Measurements from ENCODE around the gene SACM1L.
"Not testable (repeated sequence)": the region's sequence is repeated elsewhere in the genome, so short reads cannot be mapped to it uniquely, and the experiment has no call there.

SACM1L gene

DNA sequence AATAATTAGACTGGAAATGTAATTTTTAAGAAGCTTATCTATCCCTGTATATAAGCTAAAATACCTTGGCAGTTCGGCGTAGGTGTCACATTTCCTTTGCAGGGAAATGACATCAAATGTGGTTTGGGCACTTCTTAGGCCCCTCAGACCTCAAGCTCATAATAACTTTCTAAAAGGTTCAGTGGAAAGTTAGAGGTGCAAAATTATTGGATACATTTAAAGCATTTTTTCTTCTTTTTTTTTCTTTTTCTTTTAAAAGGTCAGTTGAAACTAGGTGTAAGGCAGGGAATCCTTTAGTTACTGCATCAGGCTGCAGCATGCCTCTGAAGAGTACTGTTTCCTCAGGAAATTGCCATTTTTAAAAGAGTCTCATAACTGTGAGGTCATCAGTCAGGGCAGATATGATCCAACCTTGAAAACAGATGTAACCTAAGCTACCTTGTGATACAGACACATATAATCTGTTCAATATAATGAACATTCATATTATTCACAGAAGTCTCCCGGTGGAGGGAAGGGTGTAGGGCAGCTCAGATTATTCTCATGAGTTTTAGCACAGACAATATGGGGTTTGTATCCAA, 4.8 kb downstream of the SACM1L start:
- no peak for DNase-seq (ENCODE audit: low spot score)

- not testable (repeated sequence) for DNase-seq (ENCODE audit: low spot score)
Measured at GRCh38 chr3:45695166-45695565, 6.0 kb downstream of the SACM1L start.

GRCh38 chr3:45700570-45701073, 11.4 kb downstream of the SACM1L start:
- DNase-seq (ENCODE audit: low spot score): no peak

GRCh38 chr3:45701172-45701867, 12.1 kb downstream of the SACM1L start:
- DNase-seq (ENCODE audit: low spot score): no peak

GRCh38 chr3:45704301-45704943, 15.2 kb downstream of the SACM1L start:
- DNase-seq (ENCODE audit: low spot score): no peak

- DNase-seq (ENCODE audit: low spot score): no peak
Measured at GRCh38 chr3:45705839-45706808, 16.9 kb downstream of the SACM1L start.

DNA sequence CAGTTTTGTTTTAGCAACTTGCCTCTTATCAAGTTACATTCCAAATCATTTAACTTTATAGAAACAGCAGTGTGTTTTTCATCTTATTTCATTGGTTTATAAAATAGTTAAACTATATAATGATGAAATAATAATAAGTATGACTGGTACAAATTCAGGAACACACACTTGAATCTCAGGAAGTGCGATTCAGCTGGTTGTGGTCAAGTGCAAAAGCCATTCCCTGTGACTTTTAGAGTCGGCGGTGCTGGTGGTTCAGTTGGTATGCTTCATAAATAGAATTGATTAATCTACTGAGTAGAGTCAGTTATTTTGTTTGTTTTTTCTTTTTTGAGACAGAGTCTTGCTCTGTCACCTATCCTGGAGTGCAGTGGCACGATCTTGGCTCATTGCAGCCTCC, 22.7 kb downstream of the SACM1L start:
- no peak for DNase-seq (ENCODE audit: low spot score)

- no peak for DNase-seq (ENCODE audit: low spot score)
Measured at GRCh38 chr3:45712434-45713110, 23.4 kb downstream of the SACM1L start.

GRCh38 chr3:45715945-45716344, 26.7 kb downstream of the SACM1L start:
- DNase-seq (ENCODE audit: low spot score): no peak

DNA sequence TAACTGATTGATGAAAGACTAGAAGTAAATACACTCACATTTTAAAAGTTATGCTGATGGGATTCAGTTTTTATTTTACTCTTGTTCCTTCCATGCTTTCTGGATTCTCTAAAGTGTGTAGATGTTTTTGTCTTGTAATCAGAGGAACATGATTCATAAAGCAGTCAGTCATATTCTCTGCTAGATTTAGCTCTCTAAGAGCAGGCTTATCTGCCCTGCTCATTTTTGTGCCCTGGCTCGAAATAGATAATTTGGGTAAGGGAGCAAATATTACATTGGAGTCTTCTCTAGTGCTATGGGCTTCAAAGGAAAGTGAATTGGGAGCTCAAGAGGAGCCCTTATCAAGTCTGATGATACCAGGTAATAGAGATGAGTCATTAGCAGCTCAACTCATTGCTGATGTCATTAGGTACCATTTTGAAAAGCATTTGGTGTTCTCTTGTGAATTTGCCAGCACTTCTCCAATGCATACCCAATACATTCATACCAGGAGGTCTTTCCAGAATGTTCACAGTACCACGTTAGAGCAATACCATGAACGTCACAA, 27.7 kb downstream of the SACM1L start:
- DNase-seq (ENCODE audit: low spot score): no peak

- DNase-seq (ENCODE audit: low spot score): no peak
Measured at GRCh38 chr3:45719655-45720487, 30.7 kb downstream of the SACM1L start.

- no peak for DNase-seq (ENCODE audit: low spot score)
Measured at GRCh38 chr3:45724911-45725310, 35.7 kb downstream of the SACM1L start.

- DNase-seq (ENCODE audit: low spot score): no peak
Measured at GRCh38 chr3:45729614-45730013, 40.4 kb downstream of the SACM1L start.

- no peak for DNase-seq (ENCODE audit: low spot score)
Measured at GRCh38 chr3:45730409-45731154, 41.4 kb downstream of the SACM1L start.

- DNase-seq (ENCODE audit: low spot score): no peak
Measured at GRCh38 chr3:45736707-45737106, 47.5 kb downstream of the SACM1L start.

DNA sequence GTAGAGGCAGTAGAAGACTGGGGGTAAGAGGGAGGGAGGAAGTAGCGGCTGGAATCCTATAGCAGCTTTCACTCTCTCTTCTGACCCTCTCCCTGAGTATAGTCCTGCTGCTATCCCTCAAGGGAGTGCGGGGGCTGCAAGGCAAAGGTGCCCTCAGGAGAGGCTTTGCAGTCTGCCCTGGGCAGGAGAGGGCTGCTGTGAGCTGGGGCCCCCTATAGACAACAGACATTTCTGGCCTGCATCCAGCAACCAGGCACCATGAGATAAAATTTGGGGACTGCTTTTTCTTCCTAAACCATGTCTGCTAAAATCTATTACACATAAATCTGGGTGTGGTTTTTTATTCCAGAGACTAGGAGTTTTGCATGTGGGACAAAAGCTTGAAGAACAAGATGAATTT, 48.0 kb downstream of the SACM1L start:
- DNase-seq (ENCODE audit: low spot score): no peak

- no peak for DNase-seq (ENCODE audit: low spot score)
Measured at GRCh38 chr3:45739991-45740390, 50.8 kb downstream of the SACM1L start.

- no peak for DNase-seq (ENCODE audit: low spot score)
Measured at GRCh38 chr3:45741247-45741646, 52.1 kb downstream of the SACM1L start.

DNA sequence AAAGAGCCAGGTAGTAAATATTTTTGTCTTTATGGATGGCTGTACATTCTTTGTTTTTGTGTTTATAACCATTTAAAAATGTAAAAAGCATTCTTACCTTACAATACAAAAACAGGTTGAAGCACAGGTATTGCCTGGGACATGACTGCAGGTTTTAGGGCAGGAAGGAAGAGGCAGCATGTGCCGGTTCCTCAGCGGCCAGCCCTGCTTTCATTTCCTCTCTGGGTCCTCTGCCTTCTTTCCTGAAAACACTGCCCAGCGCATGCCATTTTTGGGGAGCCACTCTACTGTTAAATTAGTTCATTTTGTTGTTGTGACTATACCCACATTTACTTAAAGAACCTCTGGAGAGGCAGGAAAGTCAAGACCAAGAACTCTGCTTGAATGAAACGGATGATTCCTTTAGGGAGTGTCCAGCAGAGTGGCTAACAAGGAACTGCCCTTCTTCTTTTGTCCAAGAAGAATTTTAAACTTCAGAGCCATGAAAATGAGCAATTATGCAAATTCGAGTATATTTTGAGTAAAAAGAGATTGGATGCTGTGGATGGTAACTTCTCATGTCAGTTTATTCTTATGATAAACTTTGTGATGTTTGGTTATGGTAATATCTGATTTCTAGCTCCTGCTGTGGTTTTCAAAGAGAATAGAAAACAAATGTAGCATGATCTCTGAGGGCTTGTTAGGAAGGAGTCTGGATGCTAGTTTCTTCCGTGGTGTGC, 52.7 kb downstream of the SACM1L start:
- DNase-seq (ENCODE audit: low spot score): no peak
